ENCODE results near the gene TCF4.
A peak's percentile ranks its signal among the peaks of the same experiment; 100 is the strongest.

Gene TCF4

GRCh38 chr18:55245211-55245614 is 342.8 kb downstream of the TCF4 start:
- peak overlapping the region in 8 of 21 experiments; percentile 10 to 72 (median 34) for H3K27ac ChIP-seq
- H3K4me3 ChIP-seq, result no peak overlapping the region

DNA sequence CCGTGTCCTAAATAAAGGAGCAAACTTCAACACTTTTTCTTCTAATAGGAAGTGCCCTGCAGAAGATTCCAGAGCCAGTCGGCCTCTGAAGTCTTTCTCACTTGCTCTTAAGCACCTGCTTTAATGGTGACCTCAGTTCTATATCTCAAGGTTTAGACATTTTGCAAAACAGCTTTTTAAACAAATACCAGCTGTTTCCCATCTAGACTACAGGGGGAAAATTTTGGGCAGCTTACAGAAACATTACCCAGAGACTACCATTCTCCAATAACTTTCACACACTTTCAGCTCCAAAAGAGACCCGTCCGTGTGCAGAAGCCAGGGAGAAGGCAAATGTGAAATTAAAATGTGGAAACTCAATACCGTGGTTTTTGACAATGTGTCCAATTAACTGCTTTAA is 343.4 kb downstream of the TCF4 start:
- Histone ChIP-seq H3K4me3 (no peak overlapping the region), H3K27ac (peak overlapping the region in 12 of 21 experiments; percentile 2 to 72 (median 34))

DNA sequence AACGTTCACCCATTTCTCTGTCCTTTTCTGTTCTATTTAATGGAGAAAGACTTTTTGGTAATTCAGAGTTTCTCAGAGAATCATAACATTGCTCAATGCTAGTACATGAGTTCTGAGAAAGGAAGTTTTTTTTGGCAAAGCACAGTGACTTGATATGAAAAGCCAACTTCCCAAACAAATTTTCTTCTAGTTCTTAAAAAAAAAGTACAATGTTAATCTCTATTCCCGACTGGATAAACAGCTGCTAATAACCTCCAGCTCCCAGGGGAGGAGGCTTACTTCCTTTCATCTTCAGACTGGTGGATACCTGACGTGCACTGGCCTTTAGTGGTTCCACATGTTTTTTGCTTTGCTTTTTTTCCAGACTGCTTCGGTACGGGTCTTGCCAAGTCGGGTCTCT is 344.1 kb downstream of the TCF4 start:
- H3K4me3 ChIP-seq, result no peak overlapping the region
- peak overlapping the region in 13 of 21 experiments; percentile 2 to 80 (median 36) for H3K27ac ChIP-seq

- Histone ChIP-seq H3K4me3 (no peak overlapping the region), H3K27ac (peak overlapping the region in 7 of 21 experiments; percentile 8 to 80 (median 52))
Observed at GRCh38 chr18:55243255-55243654, 344.7 kb downstream of the TCF4 start.

DNA sequence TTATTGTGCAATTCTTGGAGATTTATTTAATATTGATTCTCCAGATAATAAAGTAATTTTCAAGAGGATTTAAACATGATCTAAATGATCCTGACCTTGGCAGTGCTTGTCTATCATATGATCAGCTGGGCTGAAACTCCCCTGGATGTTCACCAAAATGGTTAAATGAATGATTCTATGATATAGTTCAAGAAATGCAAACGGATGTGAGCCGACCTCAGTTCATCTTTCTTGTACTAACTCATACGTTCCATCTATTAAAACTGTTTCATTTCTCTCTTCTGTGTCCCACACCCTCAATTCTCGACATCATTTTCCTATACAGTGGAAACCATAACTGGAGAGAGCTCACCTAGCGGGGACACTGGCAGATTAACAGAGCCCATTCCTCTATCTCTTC is 347.0 kb downstream of the TCF4 start:
- Histone ChIP-seq H3K27ac (peak overlapping the region in 1 of 21 experiments; percentile 9), H3K4me3 (no peak overlapping the region)

GRCh38 chr18:55239740-55240139 is 348.3 kb downstream of the TCF4 start:
- H3K4me3 ChIP-seq, result no peak overlapping the region
- no peak overlapping the region for H3K27ac ChIP-seq

- H3K4me3 ChIP-seq, result no peak overlapping the region
Observed at GRCh38 chr18:55237660-55238059, 350.3 kb downstream of the TCF4 start.

DNA sequence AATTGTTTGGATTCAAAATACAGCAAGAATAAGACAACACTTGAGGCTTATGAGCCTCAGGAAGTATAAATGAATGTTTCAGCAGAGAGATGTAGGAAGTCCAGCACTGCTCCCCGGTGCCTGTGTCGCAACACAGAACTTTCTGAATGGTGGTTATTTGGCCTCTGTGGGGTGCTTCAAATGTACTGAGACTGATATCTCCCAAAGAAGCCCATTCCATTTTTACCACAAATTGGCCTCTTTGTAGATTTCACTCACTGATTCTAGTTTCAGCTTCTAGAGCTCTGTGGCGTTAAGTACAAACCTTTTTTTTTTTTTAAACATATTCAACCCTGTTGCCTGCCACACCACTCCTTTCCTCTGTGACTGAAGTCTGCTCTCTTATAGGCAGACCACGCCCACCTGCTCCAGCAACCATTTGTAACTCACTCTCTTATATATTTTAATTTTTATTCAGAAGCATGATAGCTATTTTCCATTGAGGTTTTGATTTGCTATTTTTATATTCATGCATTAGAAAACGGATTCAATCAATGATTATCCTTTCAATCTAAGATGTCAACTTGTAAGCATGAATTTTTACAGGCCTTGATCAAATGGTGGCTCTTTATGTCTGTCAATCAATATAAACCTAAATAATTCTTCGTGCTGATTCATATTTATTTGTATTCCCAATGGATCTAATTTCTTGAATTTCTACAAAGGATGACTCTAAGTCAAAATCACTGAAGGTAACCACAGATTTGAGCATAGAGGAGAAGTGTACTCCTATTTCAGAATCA is 351.7 kb downstream of the TCF4 start:
- Histone ChIP-seq H3K4me3 (no peak overlapping the region), H3K27ac (peak overlapping the region in 3 of 21 experiments; percentile 20 to 41 (median 27))

More at GRCh38 chr18:55237660-55238059, 350.3 kb downstream of the TCF4 start:
- H3K27ac ChIP-seq, result no peak overlapping the region

DNA sequence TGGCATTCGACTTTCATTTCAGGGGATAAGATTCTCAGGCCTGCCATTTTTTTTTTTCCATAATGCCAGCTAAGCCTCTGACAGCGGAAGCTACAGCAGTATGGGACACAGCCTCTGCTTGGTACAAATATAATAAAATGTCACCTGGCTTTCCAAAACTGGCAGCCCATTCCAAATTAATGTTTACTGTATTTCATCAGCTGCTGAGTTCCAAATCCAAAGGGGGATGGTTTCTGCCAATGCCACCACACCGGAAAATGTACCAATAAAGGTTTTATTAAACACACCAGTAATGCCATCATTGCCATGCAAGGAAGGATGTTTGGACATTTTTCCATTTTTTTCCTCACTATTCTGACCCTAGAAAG is 352.9 kb downstream of the TCF4 start:
- H3K4me3 ChIP-seq, result no peak overlapping the region
- peak overlapping the region in 2 of 21 experiments; percentile 27 to 28 for H3K27ac ChIP-seq

GRCh38 chr18:55234366-55235093 is 353.5 kb downstream of the TCF4 start:
- Histone ChIP-seq H3K4me3 (no peak overlapping the region), H3K27ac (peak overlapping the region in 6 of 21 experiments; percentile 1 to 50 (median 30))

- Histone ChIP-seq H3K4me3 (no peak overlapping the region), H3K27ac (no peak overlapping the region)
Observed at GRCh38 chr18:55233857-55234256, 354.1 kb downstream of the TCF4 start.

- no peak overlapping the region for H3K27ac ChIP-seq
- H3K4me3 ChIP-seq, result no peak overlapping the region
Observed at GRCh38 chr18:55232506-55232905, 355.5 kb downstream of the TCF4 start.

GRCh38 chr18:55229682-55230081 is 358.3 kb downstream of the TCF4 start:
- H3K4me3 ChIP-seq, result no peak overlapping the region
- H3K27ac ChIP-seq, result no peak overlapping the region

DNA sequence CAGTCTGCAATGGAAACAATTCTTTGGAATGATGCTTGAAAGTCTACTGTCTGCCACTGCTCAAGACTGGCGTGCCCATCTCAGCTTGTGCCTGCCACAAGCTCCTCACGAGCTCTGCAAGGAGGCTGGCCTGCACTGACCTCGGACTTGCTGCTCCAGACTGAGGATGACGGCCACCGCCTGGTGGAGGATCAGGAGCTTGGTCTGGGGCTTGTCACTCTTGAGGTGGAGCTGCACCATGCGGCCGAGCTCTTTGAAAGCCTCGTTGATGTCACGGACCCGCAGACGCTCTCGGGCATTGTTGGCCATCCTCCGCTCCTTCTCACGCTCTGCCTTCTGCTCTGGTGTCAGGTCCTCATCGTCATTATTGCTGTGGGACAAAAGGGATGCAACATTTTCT is 359.3 kb downstream of the TCF4 start:
- Histone ChIP-seq H3K4me3 (no peak overlapping the region), H3K27ac (no peak overlapping the region)

GRCh38 chr18:55228191-55228590 is 359.8 kb downstream of the TCF4 start:
- Histone ChIP-seq H3K27ac (peak overlapping the region in 1 of 21 experiments; percentile 45), H3K4me3 (no peak overlapping the region)

- Histone ChIP-seq H3K4me3 (no peak overlapping the region), H3K27ac (peak overlapping the region in 1 of 21 experiments; percentile 45)
Observed at GRCh38 chr18:55227771-55228170, 360.2 kb downstream of the TCF4 start.

DNA sequence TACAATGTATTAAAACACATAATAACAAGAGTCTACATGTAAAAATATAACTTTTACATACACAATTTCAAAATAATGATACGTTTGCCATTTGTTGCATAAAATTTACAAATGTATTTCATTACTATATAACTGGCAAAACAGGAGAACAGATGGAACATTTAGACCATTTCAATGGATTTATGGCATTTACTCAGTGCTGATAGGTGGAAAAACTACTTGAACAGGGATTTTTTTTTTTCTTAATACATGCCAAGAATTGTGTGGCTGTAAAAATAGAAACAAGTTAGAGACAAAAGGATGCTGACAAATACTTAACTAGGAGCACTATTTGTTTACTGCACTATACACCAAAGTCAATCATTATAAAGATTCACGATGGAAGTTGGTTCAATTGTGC is 361.9 kb downstream of the TCF4 start:
- H3K4me3 ChIP-seq, result no peak overlapping the region
- no peak overlapping the region for H3K27ac ChIP-seq

GRCh38 chr18:55224086-55224625 is 363.8 kb downstream of the TCF4 start:
- Histone ChIP-seq H3K4me3 (no peak overlapping the region), H3K27ac (no peak overlapping the region)

GRCh38 chr18:55221622-55222021 is 366.4 kb downstream of the TCF4 start:
- no peak overlapping the region for H3K4me3 ChIP-seq
- peak overlapping the region in 2 of 21 experiments; percentile 16 to 66 for H3K27ac ChIP-seq

- no peak overlapping the region for H3K4me3 ChIP-seq
- peak overlapping the region in 5 of 21 experiments; percentile 3 to 66 (median 13) for H3K27ac ChIP-seq
Observed at GRCh38 chr18:55220523-55220922, 367.5 kb downstream of the TCF4 start.

DNA sequence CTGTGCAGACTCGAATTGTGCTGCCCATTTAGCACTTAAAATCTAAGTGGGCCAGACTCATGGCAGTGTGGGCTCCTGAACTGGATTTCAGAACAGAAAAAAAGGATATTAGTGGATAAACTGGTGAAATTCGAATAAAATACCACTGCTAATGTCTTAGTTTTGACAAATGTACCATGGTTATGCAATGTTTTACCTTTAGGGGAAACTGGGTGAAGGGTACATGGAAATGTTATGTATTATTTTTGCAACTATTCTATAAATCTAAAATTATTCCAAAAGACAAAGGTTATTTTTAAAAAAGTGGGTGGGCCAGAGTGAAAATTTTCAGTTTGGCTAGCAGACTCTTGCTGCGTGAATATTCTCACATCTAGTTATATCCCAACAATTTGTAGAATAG is 368.2 kb downstream of the TCF4 start:
- Histone ChIP-seq H3K27ac (peak overlapping the region in 1 of 21 experiments; percentile 55), H3K4me3 (no peak overlapping the region)
